Measurements from ENCODE around the gene NDUFS6. TPM values are rescaled to one million over a fixed set of nuclear protein-coding genes. Genes with fewer than 3 reads are reported as not detected.
"Not testable (repeated sequence)": the region's sequence is repeated elsewhere in the genome, so short reads cannot be mapped to it uniquely, and the experiment has no call there.

NDUFS6 gene
- total RNA-seq, 1 donor from 2014 or later = 27.0 TPM

DNA sequence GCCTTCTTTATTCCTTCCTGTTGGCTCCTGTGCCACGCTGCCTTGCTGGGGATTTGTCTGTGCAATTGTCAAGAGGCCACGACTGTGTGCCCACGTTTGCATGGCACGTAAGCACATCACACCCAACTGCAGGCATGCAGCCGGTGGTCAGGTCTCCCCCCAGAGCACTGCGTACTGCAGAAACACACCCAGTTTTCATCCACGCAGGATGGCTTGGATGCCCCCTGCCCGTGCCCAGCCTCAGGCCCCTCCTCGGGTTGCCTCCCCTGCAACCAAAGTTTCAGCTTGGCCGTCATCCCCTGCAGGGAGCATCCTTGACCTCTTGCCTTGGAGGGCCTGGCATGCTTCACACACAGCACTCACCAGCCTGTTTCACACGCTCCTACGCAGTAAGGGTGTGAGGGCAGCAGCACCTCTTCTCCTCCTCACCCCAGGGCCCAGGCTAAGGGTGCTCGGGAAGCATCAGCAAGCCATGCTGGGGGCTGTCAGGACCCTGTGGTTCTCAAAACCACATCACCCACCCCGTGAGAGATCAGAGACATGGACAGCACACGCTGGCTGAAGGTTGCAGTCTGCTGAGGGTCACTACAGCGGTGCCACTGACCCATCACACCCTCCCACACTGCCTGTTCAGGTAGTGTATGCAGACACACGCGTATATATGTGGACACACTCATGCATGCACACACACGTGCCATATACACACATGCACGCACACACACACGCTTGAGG, 4.7 kb upstream of the NDUFS6 start:
- no peak for DNase-seq (ENCODE audit: low spot score)

DNA sequence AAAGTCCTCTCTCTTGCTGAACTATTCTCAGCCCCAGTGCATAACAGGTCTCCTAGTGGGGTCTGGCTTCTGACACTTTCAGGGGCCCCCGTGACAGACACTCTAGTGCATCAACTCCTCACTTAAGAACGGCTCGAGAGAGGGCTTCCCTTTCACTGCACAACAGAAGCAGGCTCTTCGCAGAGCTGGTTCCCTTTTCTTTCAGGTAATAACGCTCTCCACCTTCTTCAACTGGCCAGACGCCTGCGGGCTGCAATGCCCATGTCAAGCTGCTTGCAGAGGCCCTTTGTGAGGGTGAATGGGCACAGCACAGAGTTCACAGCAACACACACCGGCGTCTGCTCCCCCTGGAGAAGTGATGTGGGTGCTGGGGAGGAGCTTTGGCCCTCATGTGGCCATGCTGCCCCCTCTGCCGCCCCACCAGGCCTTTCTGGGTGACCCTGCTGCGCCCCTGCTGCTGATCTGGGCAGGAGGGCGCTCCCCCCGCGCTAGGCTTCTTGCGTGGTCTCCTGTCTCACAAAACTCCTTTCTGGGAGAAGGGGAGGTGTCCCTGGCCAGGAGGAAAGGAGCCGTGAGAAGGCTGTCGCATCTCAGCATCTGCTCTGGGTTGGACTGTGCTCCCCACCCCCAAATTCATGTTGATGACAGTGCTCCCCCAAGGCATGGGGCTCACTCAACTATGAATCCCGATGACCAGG, 4.0 kb upstream of the NDUFS6 start:
- DNase-seq (ENCODE audit: low spot score) (no peak), ATAC-seq (no peak)

More for the DNA sequence above, 4.7 kb upstream of the NDUFS6 start:
- ATAC-seq = no peak

DNA sequence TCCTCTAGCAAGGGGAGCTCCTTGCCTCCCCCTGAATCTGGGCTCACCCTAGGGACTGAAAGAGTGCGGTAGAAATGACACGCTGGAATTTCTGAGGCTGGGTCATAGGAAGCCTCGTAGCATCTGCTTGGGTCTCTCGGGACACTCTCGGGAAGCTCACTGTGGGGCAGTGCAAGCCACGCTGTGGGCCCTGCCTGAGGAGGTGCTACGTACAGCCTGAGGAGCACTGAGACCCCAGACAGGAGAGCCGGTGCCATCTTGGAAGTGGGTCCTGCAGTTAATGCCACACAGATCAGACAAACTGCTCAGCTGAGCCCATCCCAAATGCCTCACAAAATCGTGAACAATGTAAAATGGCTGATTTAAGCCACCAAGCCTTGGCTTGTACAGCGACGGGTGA, 3.4 kb upstream of the NDUFS6 start:
- ATAC-seq = no peak
- no peak for DNase-seq (ENCODE audit: low spot score)

DNA sequence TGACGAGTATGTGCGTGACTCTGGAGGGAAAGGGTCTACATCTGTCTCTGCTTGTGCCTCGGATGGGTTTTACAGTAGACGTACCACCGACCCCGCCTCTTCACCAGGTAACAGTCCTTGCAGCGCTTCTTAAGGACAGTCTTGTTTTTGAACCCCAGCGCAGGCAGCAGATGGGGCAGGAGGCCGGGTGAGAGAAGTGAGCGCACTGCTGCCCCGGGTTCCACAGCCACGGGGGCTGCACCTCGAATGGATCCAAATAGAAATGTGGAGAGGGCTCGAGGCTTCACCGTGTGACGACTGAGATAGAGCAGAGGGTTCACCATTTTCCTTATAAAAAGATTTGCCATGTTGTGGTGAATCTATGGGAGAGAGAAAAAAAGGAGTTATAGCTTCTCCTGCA, 2.6 kb upstream of the NDUFS6 start:
- not testable (repeated sequence) for DNase-seq (ENCODE audit: low spot score); ATAC-seq

DNA sequence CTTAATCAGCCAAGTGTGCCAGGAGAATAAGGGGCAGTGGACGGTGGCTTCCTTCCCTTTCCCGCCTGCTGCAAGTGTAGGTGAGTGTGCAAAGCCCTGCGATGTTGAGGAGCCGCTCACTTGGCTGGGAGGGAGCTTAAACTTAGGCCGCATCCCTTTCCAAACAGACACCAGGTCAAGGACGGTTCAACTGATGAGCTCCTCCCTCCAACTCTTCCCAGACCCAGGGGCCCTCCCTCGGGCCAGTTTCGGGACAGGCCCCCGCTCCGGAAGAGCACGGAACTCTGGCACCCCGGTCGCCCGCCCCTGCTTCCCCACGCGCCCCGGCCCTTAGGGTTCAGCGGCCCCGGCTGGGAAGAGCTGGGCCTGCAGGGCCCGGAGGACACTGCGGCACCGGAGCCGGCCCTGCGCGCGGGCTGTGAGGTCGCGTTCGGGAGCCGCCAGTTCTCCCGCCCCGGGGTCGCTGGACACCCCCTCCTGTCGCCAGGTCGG, 2.1 kb upstream of the NDUFS6 start:
- DNase-seq (ENCODE audit: low spot score) = peak; percentile 61

DNA sequence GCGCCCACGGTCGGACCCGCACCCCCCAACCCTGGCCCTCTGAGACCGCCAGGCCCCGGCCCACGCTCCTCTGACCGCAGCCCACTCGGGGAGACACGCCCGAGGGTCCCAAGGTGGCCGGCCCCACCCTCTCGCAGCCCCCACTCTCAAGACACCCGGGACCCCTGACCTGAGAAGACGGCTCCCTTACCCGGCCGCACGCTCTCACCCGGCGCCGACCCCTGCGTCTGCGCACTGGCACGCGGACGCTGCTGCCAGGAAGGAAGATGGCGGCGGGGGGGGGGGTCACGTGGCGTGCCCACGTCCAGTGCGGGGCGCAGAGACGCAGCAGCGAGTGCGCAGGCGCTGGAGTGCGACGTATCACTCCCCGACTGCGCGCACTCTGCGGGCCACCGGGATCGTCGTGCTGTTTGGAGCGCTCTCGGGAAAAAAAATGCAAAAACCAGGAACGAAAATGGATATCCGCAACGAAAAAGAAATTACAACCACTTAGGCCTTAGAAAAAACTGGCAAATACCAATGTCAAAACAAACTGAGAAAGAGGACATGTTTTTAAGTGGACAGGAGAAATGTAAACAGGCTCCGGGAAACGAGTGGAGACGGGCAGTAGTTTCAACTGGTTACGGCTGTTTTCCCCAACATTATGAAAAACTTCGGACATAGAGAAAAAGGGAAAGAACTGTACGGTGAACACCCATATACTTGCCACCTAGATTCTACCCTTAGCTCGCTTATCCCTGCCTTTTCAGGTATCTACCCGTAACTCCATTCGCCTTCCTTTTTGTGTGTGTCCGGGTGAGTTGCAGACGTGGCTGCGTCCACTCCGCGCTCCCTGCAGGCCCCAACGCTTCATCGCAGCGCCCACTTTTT, 1.4 kb upstream of the NDUFS6 start, which contains the start of gene MRPL36:
Gene MRPL36, minus strand, starts transcription at position 236 of the 870 bp plus-strand sequence. CDS start 902 bp downstream, outside the sequence.
- ATAC-seq (peak; percentile 79), DNase-seq (ENCODE audit: low spot score) (peak; percentile 95)

More for the DNA sequence above, 2.1 kb upstream of the NDUFS6 start:
- peak; percentile 68 for ATAC-seq

DNA sequence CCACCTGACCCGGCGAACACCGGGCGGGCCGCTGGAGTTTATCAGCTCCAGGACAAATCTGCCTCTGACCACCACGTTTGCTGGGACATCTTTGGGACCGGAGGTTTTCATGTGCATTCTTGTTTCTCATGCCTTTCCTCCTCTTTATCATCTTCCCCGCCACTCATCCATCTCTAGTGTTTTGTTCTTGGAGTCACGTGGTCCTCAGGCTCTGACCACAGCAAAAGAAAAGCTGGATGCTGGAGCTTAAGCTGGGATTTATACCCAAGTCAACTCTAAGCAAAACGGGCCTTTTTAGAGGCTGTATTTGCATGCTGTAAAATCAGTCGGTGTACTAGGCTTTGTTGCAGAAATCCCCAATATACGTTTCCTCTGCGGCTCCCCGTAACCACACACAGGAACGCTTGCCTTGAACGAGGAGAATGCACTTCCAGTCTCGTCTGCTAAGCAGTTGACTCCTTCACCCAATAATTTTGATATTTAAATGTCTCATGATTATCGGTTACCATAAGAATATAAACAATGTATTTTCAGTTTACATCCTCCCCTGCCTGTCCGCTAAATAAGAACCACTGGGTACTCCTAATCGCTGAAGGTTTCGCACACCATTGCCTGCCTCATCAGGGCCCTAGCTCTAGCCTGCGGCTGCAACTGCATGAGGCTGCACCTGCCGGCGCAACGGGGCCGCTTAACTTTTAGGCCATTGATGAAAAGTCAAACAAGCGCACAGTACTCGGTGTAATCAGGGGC, 560 bp upstream of the NDUFS6 start:
- DNase-seq (ENCODE audit: low spot score) = no peak

DNA sequence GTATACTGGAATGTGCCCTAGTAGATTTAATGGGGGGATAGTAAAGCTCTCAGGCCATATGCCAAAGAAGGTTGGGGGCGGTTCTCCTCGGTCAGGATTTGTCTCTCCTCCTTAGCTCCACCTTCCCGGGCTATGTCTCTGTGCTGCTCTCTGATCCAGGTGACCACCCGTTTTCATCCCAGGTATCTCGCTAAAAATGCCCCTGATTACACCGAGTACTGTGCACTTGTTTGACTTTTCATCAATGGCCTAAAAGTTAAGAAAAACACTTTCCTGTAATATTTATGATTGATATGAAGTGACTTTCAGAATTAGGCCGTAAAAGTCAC, 724 bp downstream of the NDUFS6 start:
- no peak for DNase-seq (ENCODE audit: low spot score)
- ATAC-seq = no peak

More for the DNA sequence above, 560 bp upstream of the NDUFS6 start:
- ATAC-seq = peak; percentile 39

DNA sequence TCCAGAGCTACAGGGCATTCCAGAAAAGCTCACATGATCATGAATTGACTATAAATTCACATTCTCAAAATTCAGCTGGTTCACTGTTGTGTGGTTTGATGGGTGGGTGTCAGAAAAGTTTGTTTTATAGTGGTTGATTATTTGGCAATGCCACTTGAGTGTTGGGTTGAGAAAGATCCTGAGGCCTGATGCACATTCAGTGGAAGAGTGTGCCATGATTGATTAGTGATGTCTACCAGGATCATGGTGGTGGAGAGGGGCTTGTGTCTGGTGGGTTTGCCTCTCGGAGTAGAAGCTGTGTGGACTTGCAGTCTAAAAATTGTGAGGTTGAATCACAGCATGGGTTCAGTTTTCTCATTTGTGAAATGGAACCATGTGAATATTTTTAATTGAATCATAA, 2.0 kb downstream of the NDUFS6 start:
- no peak for ATAC-seq
- DNase-seq (ENCODE audit: low spot score) = no peak

DNA sequence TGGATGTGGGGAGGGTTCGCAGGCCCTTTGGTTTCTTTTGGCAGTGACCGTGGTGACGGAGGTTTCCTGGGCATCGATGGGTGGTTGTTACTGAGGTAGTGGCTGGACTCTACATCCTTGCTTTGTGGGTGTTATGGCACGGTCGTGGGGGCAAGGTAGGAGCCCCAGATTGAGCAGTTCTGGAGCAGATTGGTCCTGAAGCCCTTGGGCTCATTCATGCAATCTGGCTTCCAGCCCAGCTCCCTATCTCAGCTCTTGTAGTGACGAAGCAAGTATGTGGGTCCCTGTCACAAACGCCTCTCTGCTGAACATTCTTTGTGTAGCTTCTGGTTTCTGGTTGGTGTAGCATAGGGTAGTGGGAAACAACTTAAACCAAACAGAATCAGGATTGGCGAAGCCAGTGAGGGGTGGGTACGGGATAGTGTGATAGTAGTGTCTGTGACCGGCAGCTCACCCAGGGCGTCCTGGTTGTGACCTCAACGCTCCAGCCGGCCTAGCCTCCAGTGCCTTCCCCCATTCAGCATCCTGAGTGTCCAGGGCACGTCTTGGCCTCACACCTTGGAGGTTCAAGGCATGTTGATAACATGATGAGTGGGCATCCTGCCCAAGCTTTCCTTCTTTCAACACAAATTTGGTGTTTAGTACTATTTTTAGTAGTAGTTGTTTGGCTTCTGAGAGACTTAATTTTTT, 2.9 kb downstream of the NDUFS6 start:
- no peak for DNase-seq (ENCODE audit: low spot score)
- no peak for ATAC-seq

DNA sequence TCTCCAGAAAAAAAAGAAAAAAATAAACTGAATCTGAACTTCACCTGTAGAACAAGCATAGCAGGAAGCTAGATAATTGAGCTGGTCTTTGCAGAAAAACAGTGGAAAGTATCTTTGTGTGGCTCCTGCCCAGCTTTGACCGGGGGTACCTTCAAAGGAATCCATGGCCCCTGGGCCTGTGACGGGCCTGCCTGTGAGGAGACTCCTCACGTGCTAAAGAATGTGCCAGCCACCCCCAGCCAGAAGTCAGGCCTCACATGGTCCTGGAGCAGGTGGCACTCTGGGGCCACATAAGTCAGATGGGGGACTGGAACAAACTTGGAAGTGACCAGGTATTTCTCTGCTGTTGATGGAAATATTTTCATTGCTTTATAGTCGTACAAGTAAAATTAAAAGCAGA, 4.1 kb downstream of the NDUFS6 start:
- DNase-seq (ENCODE audit: low spot score) = peak; percentile 15
- ATAC-seq = no peak

DNA sequence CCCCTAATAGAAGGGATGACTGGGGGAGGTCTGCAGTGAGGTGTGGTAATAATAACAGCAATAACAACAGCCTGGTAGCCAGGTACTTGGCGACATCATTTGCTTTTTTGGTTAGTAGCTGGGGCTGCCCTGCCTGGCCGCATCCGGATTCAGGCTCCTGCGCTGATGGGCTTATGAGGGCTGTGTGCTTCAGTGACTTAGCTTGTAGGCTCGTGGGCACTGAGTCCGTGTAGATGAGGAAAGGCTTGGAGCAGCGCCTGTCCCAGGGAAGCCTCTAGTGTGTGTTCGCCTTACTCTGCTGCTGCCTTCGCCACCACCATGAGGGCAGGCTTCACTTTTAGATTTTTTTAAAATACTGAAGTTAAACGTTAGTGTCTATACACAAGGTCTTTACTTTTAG, 4.5 kb downstream of the NDUFS6 start:
- DNase-seq (ENCODE audit: low spot score) = peak; percentile 23

DNA sequence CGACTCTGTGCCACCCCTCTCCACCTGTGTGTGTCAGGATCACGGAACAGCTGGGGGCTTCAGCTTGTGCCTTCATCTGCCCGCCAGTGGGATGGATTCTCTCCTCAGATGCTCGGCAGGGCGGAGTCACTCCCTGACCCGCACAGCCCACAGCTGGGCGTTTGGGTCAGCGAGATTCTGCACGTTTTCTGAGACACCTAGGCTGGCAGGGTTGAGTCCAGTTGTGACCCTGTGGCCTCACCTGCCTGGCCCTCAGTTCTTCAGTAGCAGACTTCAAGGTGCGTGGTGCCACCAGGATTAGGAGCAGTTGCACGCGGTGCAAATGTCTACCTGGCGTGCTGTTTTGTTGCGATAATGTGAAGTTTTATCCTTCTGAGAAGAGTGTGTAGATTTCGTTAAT, 5.0 kb downstream of the NDUFS6 start:
- DNase-seq (ENCODE audit: low spot score) = peak; percentile 28
- no peak for ATAC-seq

More for the DNA sequence above, 4.5 kb downstream of the NDUFS6 start:
- no peak for ATAC-seq

DNA sequence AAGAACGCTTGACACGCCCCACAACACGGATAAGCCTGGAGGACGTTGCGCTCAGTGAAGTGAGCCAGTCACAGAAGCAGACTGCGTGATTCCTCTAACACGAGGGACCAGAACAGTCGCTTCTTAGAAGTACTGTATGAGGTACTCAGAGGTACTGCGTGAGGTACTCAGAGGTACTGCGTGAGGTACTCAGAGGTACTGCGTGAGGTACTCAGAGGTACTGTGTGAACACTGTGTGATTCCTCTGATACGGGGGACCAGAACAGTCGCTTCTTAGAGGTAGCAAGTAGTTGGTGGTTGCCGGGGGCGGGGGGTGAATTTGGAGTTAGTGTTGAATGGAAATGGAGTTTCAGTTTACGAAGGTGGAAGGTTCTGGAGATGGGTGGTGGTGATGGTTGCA, 5.8 kb downstream of the NDUFS6 start:
- ATAC-seq (no peak), DNase-seq (ENCODE audit: low spot score) (peak; percentile 27)

DNA sequence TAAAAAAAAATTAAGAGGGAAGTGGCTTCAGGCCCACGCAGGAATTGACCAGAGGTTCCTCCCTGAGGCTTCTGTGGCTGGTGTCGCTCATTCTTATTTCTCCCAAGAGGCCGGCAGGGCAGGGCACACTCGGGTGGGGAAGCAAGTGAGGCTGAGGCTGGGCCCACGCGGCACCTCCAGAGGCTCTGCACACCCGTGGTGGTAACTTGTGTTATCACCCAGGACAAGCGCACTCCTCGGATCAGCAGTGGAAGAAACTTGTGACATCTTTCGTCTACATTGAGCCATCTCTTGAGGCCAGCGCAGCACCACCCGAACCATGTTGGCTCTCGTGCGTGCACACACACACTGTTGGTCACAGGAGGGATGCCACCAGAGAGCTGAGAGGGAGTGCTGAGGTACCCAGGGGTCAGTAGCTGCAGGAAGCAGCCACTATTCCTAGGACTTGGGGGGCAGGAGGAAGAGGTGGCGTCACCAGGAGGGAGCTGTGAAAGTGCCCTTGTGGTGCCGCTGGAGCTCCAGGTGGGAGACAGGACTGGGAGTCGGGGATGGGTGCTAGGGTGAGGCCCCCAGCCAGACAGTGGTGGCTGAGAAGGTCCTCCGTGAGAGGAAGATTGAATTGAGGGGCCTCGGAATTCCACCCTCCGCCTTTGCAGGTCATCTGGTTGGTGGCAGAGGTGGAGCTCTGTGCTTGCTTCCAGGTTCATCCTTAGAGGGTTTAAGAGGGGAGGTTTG, 6.4 kb downstream of the NDUFS6 start:
- ATAC-seq (no peak), DNase-seq (ENCODE audit: low spot score) (peak; percentile 33)

DNA sequence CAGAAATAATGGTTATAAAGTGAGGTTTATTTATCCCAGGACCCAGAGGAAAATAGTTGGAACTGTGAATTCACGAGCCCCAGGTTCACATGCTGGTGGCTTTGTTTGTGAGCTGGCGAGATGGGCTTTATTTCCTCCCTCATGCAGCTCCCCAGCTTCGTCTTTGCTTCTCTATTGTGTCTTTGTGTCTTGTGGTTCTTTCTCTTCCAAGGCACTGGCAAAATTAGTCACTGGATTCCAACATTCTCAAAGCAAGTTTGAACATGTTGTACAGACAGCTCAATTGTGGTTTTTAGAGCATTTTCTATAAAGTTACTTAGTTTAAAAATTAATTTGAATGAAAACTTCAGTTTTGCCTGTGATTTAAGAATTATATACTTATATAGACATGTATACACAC, 7.2 kb downstream of the NDUFS6 start:
- no peak for ATAC-seq
- no peak for DNase-seq (ENCODE audit: low spot score)

DNA sequence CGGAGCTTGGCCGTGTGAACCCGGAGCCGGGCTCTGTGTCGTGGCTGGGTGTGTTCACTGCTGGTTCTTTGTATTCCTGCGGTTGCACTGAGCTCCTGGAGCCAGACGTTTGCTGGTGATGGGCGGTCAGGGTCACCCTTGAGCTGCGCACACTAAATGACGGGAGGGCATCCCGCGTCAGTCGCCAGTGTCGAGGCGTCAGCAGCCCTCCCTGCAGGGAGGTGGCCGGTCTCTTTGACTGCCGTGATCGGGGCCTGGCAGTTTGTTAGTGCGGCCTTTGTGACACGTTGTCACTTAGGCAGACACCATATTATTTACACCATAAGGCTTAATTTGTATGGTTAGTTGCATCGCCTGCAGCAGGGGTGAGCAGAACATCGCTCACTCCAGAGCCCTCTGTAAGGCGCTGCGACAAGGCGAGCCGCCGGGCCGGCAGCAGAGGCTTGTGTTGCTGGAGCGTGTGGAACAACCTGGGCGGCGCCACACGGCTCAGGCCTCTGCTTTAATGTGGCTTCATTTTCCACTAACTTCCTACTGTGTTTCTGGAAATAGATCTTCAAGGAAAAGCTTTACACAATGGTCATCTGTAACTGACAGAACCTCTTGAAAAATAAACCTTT, 8.3 kb downstream of the NDUFS6 start:
- DNase-seq (ENCODE audit: low spot score) = no peak
- ATAC-seq = no peak

DNA sequence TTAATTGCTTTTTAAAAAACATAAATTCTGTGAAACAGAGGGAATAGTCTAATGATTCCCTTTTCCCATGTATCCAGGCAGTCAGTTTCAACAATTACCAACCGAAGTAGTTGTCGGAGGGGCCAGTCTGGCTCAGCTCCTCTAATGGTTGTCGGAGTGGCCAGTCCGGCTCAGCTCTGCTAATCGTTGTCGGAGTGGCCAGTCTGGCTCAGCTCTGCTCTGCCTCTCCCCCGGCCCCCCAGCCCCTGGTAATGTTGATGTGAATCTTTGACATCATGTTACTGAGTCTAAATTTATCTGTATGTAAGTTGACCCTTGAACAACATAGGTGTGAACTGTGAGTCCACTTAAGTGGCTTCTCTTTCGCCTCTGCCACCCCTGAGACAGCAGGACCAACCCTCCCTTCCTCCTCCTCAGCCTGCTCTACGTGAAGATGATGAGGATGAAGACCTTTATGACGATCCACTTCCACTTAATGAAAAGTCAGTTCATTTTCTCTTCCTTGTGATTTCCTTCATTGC, 9.4 kb downstream of the NDUFS6 start:
- DNase-seq (ENCODE audit: low spot score) (peak; percentile 12), ATAC-seq (no peak)
